ENCODE data around the gene ABCA10.
"Not testable (repeated sequence)": the region's sequence is repeated elsewhere in the genome, so short reads cannot be mapped to it uniquely, and the experiment has no call there.

ABCA10 gene, protein sequence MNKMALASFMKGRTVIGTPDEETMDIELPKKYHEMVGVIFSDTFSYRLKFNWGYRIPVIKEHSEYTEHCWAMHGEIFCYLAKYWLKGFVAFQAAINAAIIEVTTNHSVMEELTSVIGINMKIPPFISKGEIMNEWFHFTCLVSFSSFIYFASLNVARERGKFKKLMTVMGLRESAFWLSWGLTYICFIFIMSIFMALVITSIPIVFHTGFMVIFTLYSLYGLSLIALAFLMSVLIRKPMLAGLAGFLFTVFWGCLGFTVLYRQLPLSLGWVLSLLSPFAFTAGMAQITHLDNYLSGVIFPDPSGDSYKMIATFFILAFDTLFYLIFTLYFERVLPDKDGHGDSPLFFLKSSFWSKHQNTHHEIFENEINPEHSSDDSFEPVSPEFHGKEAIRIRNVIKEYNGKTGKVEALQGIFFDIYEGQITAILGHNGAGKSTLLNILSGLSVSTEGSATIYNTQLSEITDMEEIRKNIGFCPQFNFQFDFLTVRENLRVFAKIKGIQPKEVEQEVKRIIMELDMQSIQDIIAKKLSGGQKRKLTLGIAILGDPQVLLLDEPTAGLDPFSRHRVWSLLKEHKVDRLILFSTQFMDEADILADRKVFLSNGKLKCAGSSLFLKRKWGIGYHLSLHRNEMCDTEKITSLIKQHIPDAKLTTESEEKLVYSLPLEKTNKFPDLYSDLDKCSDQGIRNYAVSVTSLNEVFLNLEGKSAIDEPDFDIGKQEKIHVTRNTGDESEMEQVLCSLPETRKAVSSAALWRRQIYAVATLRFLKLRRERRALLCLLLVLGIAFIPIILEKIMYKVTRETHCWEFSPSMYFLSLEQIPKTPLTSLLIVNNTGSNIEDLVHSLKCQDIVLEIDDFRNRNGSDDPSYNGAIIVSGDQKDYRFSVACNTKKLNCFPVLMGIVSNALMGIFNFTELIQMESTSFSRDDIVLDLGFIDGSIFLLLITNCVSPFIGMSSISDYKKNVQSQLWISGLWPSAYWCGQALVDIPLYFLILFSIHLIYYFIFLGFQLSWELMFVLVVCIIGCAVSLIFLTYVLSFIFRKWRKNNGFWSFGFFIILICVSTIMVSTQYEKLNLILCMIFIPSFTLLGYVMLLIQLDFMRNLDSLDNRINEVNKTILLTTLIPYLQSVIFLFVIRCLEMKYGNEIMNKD (N-terminal part only)

GRCh38 chr17:69228576-69228975, at the start of gene ABCA10:
Gene ABCA10, minus strand, starts transcription at chr17:69228824. Its CDS starts 3,466 bp downstream, at chr17:69225358.
- DNase-seq, result no peak

DNA sequence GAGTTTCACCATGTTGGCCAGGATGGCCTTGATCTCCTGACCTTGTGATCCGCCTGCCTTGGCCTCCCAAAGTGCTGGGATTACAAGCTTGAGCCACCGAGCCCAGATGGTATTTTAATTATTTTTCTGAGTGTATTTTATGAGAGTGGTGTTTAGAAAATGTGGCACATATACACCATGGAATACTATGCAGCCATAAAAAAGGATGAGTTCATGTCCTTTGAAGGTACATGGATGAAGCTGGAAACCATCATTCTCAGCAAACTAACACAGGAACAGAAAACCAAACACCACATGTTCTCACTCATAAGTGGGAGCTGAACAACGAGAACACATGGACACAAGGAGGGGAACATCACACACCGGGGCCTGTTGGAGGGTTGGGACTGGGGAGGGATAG, 47.7 kb upstream of the ABCA10 start:
- not testable (repeated sequence) for DNase-seq

- no peak for DNase-seq
Observed at GRCh38 chr17:69275751-69276150, 47.1 kb upstream of the ABCA10 start.

GRCh38 chr17:69271023-69271422, 42.4 kb upstream of the ABCA10 start:
- no peak for DNase-seq

GRCh38 chr17:69269131-69269998, 40.7 kb upstream of the ABCA10 start:
- DNase-seq, result no peak

- DNase-seq, result no peak
Observed at GRCh38 chr17:69268543-69269014, 40.0 kb upstream of the ABCA10 start.

DNA sequence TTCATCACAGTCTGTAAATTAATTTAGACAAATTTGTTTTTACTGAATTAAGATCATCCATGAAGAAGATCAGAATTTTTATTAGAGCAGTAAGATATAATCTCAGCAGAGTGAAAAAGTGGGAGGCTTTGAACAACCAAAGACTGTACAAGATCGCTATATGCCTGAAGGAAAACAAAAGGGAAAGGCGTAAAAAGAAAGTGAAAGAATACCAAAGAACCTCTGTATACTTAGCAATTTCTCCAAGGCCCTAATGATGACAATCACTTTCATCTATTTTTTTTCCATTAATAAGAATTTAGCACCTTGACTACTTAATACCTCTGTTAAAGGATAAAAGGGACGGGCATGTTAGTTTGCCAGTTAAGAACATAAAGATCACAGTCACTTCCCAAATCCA, 38.6 kb upstream of the ABCA10 start:
- no peak for DNase-seq

GRCh38 chr17:69265873-69266272, 37.2 kb upstream of the ABCA10 start:
- no peak for DNase-seq

DNA sequence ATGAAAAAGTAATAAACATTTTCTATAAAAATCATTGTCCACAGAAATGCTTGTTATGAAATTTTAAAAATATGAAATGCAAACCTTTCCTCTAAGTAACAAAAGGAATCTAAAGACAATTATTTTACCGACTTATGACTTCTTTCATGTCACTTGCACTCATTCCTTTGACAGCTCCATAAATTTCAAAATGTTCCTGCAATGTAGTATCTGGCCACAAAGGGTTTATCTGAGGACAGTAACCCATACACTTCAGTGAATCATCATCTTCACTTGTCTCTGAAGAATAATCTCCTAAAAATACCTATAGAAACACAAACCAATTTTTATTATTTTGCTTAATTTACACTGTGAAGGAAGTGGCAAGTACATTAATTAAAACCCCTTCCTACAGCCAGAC, 25.6 kb upstream of the ABCA10 start:
- DNase-seq, result no peak

DNA sequence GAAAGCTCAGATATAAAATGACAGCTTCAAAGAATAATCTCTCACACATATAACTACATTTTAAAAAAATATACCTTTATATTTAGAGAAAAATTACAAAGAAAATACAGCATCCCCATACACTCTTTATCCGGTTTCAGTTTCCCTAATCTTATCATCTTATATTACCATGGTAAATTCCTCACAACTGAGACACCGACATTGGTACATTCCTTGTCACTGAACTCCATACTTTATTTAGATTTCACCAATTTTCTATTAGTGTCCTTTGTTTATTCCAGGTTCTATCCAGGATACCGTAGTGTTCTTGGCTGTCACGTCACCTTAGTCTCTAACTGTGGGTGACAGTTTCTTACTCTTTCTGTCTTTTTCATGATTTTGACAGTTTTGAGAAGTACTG, 22.0 kb upstream of the ABCA10 start:
- DNase-seq, result no peak

DNA sequence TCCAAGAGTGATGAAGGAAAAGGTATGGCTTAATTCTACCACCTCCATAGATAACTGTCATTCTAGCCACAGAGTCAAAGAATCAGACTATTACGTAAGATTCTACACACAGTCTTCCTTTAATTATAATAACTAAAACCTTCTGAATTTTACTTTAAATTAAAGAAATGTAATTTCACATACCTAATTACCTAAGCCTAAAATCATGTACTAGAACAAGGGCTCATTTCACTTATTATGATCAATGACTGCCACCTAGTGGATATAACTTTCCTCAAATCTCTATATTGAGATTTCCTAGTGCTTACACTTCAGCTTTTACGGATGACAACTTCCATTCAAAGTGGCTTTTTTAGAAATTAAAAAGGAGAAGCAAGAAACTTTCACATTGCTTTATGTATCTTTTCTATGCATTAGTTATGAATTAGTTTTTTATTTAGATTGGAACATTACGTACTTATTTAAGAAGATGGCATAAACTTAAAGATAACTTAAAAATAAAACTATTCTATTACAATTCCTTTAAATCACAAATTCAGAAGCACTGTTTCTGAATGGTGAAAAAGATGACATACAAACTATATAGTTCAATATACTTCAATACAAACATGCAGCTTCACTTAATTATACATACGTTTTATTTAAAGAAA, 18.2 kb upstream of the ABCA10 start:
- DNase-seq, result no peak

GRCh38 chr17:69246202-69246601, 17.6 kb upstream of the ABCA10 start:
- no peak for DNase-seq

DNA sequence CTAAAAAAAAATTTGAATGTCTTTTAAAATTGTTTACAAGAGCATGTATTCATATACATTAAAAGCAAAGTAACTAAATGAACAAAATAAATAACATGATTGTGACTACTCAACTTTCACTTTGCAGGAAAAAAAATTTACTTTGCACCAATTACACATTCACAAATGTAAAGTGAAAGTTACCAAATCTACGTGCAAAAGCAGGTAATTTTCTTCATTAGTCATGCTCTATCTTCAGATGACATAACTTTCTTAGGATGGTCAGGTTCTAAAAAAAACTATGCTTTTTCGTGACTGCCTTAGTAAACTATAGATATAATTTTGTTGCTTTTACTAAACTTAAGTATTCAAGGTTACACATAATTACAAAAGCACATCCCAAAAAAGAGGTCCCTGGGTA, 17.0 kb upstream of the ABCA10 start:
- no peak for DNase-seq

DNA sequence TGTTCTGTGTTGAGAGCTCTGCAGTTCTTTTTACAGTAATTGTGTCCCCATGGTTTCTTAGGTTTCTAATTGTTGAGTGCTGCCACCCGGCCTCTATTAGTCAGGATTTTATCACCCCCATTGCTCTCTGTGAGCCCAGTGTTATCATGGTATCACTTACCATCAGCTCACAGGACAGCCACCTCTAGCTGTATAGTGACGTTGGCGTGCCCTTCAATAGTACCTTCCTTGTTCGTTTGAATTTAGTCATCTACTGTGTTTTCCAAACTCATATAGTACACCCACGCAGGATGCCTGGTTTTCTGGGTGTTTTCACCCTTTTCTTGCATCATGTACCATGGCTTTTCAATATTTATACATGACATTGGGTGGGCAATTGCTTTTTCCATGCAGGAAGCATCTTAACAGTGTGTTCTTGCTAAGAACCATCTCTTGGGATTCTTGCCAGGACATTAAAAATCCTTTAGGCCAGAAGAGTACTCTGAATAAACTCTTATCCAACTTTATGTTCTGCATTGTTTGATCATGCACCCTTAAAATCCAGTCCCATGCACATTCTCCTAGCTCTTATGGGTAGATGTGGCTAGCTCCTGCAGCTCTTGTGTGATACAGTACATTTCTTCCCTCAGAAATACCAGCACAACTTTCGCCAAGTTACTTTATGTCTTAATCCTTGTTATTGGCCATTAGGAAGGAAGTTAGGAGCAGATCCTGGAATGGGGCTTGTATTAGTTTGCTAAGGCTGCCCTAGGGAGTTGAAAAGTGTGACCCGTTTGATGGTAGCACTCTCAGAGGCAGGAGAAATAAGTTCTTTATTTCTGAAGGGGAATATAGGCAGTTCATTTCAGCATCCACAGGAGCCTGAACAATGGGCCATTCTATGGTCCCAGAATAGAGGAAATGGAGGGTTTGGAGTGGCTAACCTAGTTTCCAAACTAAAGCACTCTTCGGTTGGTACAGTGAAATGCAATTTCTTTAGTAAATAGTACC, 11.3 kb upstream of the ABCA10 start:
- DNase-seq, result no peak

GRCh38 chr17:69236946-69237345, 8.3 kb upstream of the ABCA10 start:
- no peak for DNase-seq

DNA sequence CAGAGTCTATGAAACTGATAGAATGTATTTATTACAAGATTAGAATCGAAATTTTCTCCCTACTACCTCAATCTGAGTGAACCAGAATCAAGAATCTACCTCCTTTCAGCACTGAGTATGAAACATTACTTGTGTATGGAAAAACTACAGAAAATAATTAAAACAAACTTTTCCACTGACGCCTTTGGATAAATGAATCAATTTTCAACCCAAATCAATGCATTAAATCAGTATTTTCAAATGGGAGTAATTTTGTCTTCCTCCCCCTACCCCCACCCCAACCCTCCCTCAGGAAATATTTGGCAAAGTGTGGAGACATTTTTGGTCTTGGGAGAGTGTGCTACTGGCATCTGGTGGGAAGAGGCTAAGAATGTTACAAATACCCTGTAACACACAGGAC, 7.8 kb upstream of the ABCA10 start:
- DNase-seq, result no peak

- peak; percentile 79 for DNase-seq
Observed at GRCh38 chr17:69235338-69236058, 6.9 kb upstream of the ABCA10 start.

DNA sequence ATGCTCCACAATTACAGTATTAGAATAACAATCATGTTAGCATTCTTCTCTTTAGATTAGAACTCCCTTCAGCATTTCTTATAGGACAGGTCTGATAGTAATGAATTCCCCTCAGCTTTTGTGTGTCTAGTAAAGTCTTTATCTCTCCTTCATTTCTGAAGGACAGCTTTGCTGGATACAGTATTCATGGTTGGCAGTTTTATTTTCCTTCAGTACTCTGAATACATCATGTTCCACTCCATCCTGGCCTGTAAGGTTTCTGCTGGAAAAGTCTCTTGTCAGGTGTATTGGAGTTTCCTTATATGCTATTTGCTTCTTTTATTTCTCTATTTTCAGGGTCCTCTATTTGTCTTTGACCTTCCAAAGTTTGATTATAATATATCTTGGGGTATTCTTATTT, 4.0 kb upstream of the ABCA10 start:
- DNase-seq, result no peak

GRCh38 chr17:69231521-69231920, 2.9 kb upstream of the ABCA10 start:
- DNase-seq, result no peak

- no peak for DNase-seq
Observed at GRCh38 chr17:69230939-69231338, 2.3 kb upstream of the ABCA10 start.
